Aorta (tissue), 5 donors: Measurements from ENCODE around the gene GRIK4. TPM values are rescaled to one million over a fixed set of nuclear protein-coding genes. Genes with fewer than 3 reads are reported as not detected.

ENCODE experiments used
- ATAC-seq: fragments of 200-7000 bp; cut with Tn5 transposase; one replicate; pipeline ENCODE4 v1.9.1; 2022; ENCODE audit warnings: moderate library complexity; ENCODE audit not compliant: low FRiP score
- DNase-seq, 2 donors: peaks; one replicate each; pipeline ENCODE4 v3.0.0-alpha.2; 2020
- H3K27ac ChIP-seq, 2 donors: one replicate each; pipeline ENCODE4 v1.5.1; 2013; ENCODE audit warnings: low read length in 2 of 2, mild to moderate bottlenecking in 2 of 2, moderate library complexity in 2 of 2, control low read depth in 1 of 2, inconsistent platforms in 1 of 2, low read depth in 1 of 2
- H3K27me3 ChIP-seq, 2 donors: one replicate each; pipeline ENCODE4 v1.6.1; 2013; ENCODE audit warnings: control low read depth in 1 of 2, low read length in 1 of 2, mild to moderate bottlenecking in 1 of 2, moderate library complexity in 1 of 2; ENCODE audit not compliant: insufficient read depth in 2 of 2, control insufficient read depth in 1 of 2
- H3K36me3 ChIP-seq, 2 donors: one replicate each; pipeline ENCODE4 v1.6.1; 2013; ENCODE audit warnings: control low read depth in 1 of 2, low read length in 1 of 2, mild to moderate bottlenecking in 1 of 2; ENCODE audit not compliant: insufficient read depth in 2 of 2, control insufficient read depth in 1 of 2
- H3K4me1 ChIP-seq, 2 donors: one replicate each; pipeline ENCODE4 v1.6.1; 2013; ENCODE audit warnings: low read length in 2 of 2, control low read depth in 1 of 2, mild to moderate bottlenecking in 1 of 2, moderate library complexity in 1 of 2; ENCODE audit not compliant: insufficient read depth in 2 of 2, control insufficient read depth in 1 of 2
- H3K4me3 ChIP-seq, 2 donors: one replicate each; pipeline ENCODE4 v1.5.1; 2013; ENCODE audit warnings: low read length in 2 of 2, control low read depth in 1 of 2, mild to moderate bottlenecking in 1 of 2
- H3K9me3 ChIP-seq: one replicate; pipeline ENCODE4 v1.6.1; 2013; ENCODE audit warnings: mild to moderate bottlenecking, low read length; ENCODE audit not compliant: control insufficient read depth
- WGBS, 2 donors: extraction: QIAGEN DNeasy Blood & Tissue Kit; methylation state at CpG; one replicate each; pipeline ENCODE4 v1.1.7; 2013; 5-methylcytosine and 5-hydroxymethylcytosine counted together
- intact Hi-C, 2 donors: fragments of 100-400 bp; cut with DNase I; formaldehyde crosslinking; loops; one replicate each; pipeline versions ENCODE4 v1.14.2 to v1.15.0; 2022
- polyA plus RNA-seq, 2 donors: library from polyadenylated mRNA; stranded (reverse); fragments of 200-250 nt; gene quantifications; one replicate each; pipeline ENCODE4 v1.2.3, GENCODE V29; 2013
- total RNA-seq, 2 donors: library from RNA; stranded (reverse); fragmentation: NEBNext Ultra II Directional; extraction: Animal tissue kit (Norgen Biotek cat#: 25700); gene quantifications; one replicate each; pipeline ENCODE4 v1.2.1, GENCODE V29; 2021
- donor health status: healthy with polysubstance abuse.
- donor health status: Bipolar disorder and iron deficiency.
- donor health status: DM: no; HTN: no; CAD: no.
- donor health status: DM: no; HTN: no; CAD: no.
- donor health status: DM: yes; HTN: yes; CAD: no.

GRIK4 gene
- total and polyA plus RNA-seq, 4 donors = not detected

DNA sequence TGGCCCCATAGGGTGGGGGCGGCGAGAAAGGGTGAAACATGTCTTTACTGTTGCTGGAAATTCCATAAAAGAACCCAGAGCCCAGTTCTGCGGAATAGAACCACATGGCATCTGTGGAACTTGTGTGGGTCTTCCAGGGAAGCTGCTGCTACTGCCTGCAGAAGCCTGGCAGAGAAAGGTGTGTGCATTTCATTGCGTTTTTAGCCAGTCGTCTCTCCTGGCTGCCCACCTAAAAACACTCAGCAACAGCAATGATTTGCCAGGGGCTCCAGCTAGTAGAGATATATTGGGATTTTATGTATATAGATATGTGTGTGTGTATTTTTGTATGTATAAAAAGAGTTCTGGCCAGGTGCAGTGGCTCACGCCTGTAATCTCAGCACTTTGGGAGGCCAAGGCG is 385.1 kb downstream of the GRIK4 start:
- intact Hi-C loops = no loop called here
- no peak for DNase-seq
- Histone ChIP-seq H3K9me3 (no peaks in the 10 kb centered on the region), H3K36me3 (no peaks in the 10 kb centered on the region), H3K4me3 (no peak overlapping the region), H3K4me1 (no peaks in the 10 kb centered on the region), H3K27me3 (no peaks in the 10 kb centered on the region), H3K27ac (no peak overlapping the region)
- no peak for ATAC-seq
- WGBS, 2 donors = 90 to 93% methylated on average over 7 of the region's 7 CpGs

DNA sequence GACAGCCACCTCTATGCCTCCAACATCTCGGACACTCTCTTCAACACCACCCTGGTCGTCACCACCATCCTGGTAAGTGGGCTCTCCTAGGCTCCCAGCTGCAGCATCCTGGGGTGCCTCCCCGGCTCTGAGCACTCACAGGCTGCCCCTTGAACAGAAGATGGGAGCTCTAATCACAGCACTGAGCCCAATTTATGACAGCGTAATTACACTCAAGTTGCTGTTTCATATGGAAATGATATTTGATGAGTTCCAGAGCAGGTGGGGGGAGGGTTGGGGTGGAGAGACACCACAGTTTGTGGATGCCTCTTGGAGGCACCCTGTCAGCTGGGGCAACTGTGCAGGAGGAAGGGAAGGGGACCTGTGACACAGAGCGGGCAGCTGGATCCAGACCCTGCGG is 387.0 kb downstream of the GRIK4 start:
- Histone ChIP-seq H3K4me3 (no peak overlapping the region), H3K27me3 (no peaks in the 10 kb centered on the region), H3K9me3 (no peaks in the 10 kb centered on the region), H3K4me1 (no peaks in the 10 kb centered on the region), H3K27ac (no peak overlapping the region), H3K36me3 (no peaks in the 10 kb centered on the region)
- 85 to 89% methylated on average over 6 of the region's 6 CpGs for WGBS, 2 donors
- DNase-seq = no peak
- ATAC-seq = no peak
- intact Hi-C loops = no loop called here

DNA sequence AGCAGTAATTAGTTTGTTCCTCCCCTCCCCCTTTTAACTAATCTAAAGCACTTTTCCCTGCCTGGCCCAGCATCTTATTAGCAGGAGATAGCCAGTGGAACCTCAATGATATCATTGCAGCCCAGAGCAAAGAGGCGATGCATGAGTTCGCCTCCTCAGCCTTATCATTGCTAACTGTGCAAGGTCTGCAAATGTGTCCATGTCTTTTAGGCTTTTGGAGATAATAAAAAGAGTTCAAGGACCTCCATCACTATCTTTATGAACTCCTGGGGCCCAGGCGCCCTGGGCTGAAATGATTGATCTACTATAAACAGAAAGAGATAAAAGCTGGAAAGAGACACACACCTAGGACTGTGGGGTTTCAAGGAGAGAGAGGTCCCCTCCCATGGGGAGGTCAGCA is 388.2 kb downstream of the GRIK4 start:
- Histone ChIP-seq H3K27me3 (no peaks in the 10 kb centered on the region), H3K4me3 (no peak overlapping the region)

DNA sequence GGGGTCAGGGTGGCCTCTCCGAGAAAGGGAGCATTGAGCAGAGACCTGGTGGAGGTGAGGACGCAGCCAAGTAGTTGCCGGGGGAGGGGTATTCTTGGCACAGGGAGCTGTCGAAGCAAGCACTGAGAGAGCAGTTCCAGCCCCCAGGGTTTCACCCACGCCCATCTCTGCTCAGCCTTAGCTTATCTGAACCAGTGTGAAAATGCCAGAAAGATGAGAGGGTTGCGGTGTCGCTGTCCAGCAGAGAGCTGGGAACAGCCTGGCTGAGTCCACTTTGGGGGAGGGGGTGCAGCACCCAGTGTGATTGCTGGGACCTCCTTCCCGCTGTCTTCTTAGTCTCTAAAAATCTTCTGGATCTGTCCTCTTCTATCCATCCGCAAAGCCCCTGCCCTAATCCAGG is 389.1 kb downstream of the GRIK4 start:
- 60 to 61% methylated on average over 9 of the region's 9 CpGs for WGBS, 2 donors
- DNase-seq (no peak), ATAC-seq (no peak)
- no peaks in the 10 kb centered on the region for H3K36me3 ChIP-seq
- intact Hi-C loops = no loop called here
- H3K4me1 ChIP-seq = no peaks in the 10 kb centered on the region
- no peaks in the 10 kb centered on the region for H3K9me3 ChIP-seq
- no peak overlapping the region for H3K27ac ChIP-seq
- H3K4me3 ChIP-seq = no peak overlapping the region
- no peaks in the 10 kb centered on the region for H3K27me3 ChIP-seq

More for the DNA sequence above, 388.2 kb downstream of the GRIK4 start:
- ATAC-seq (no peak), DNase-seq (no peak)
- 93 to 96% methylated on average over 3 of the region's 3 CpGs for WGBS, 2 donors
- Histone ChIP-seq H3K9me3 (no peaks in the 10 kb centered on the region), H3K27ac (no peak overlapping the region), H3K4me1 (no peaks in the 10 kb centered on the region), H3K36me3 (no peaks in the 10 kb centered on the region)
- intact Hi-C loops = no loop called here

DNA sequence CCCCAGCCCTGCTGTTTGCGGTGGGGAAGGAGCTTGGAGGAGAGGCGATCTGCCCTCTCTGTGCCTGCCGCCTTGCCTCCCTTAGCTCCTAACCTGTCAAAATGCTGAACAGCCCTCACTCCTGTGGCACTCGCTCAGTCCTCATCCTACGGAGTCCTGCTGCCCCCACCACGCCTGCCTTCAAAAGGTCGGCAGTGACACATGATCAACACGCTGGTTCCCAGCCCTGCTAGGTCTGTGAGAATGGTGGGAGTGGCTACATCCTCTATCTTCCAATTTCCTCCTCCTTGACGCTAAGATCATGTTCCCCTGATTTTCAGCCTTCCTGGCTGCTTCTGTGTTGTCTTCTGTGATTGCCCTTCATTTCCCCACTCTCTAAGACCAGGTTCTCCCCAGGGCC is 392.1 kb downstream of the GRIK4 start:
- no peak overlapping the region for H3K4me3 ChIP-seq
- DNase-seq = no peak
- WGBS, 2 donors = 69 to 72% methylated on average over 9 of the region's 9 CpGs
- no peak for ATAC-seq
- H3K4me1 ChIP-seq = no peaks in the 10 kb centered on the region
- no peak overlapping the region for H3K27ac ChIP-seq
- no peaks in the 10 kb centered on the region for H3K36me3 ChIP-seq
- H3K27me3 ChIP-seq = no peaks in the 10 kb centered on the region
- intact Hi-C loops = no loop called here
- no peaks in the 10 kb centered on the region for H3K9me3 ChIP-seq

DNA sequence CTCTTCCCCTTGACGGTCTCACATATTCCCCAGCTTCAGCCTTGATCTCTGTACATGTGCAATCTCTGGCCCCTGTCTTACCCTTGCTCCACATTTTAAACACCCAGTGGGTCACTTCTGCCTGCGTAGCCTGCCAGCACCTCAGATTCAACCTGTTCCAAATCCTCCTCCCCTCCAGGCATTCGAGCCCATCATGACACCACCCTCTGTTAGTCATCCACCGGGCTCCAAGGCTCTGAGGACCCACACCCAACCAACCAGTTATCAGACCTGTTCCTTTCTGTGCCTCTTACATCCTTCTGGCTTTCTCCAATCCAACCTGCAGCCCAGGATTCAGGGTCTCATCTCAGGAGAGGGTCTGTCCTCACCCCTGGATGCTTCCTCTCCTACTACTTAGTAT is 392.6 kb downstream of the GRIK4 start:
- H3K27me3 ChIP-seq = no peaks in the 10 kb centered on the region
- WGBS, 2 donors = 89 to 92% methylated on average over 4 of the region's 4 CpGs
- DNase-seq = no peak

DNA sequence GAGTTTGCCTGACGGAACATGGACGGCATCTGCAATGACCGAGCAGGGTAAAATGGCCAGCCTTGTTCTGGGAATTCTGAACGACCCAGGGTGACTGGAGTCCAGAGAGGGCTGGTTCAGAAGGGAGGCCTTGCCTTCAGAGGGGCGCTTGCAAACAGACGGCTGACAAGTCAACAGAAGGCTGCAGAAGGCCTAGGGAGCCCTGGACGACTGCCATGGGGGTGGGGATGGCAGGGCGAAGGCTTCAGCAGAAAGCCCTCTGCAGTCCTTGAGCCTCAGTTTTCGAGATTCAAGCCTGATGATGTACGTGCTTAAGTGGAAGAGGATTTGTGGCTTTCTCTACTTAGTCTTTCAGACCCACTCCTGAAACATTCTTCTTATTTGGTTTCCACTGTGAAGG is 395.2 kb downstream of the GRIK4 start:
- H3K27ac ChIP-seq = no peak overlapping the region
- WGBS, 2 donors = 88% methylated on average over 10 of the region's 10 CpGs
- no peak for DNase-seq

More for the DNA sequence above, 392.6 kb downstream of the GRIK4 start:
- no peak overlapping the region for H3K27ac ChIP-seq
- ATAC-seq = no peak
- no peaks in the 10 kb centered on the region for H3K4me1 ChIP-seq
- intact Hi-C loops = no loop called here
- no peaks in the 10 kb centered on the region for H3K36me3 ChIP-seq
- H3K4me3 ChIP-seq = no peak overlapping the region
- H3K9me3 ChIP-seq = no peaks in the 10 kb centered on the region

DNA sequence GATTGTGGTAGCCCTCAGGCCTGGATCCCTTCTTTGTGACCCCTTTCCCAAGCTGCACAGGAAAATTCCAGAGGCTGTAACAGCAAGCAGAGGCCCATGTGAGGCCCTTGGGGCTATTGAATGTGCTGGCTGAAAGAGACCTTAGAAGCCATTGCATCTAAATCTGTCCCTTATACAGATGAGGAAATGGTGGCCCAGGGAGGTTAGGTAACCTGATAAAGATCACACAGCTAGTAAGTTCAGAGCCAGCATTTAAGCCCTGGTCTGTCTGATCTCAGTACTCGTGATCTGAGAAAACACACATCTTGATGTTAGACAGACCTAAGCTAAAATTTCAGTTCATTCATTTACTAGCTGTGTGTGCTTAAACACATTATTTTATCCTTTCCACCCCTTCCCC is 396.4 kb downstream of the GRIK4 start:
- Histone ChIP-seq H3K27me3 (no peaks in the 10 kb centered on the region), H3K4me1 (no peaks in the 10 kb centered on the region), H3K36me3 (no peaks in the 10 kb centered on the region), H3K4me3 (no peak overlapping the region), H3K9me3 (no peaks in the 10 kb centered on the region), H3K27ac (no peak overlapping the region)
- WGBS, 2 donors = 86 to 100% methylated on average over 1 of the region's 1 CpG
- ATAC-seq = no peak
- intact Hi-C loops = no loop called here
- DNase-seq = no peak

More for the DNA sequence above, 395.2 kb downstream of the GRIK4 start:
- no peak for ATAC-seq
- Histone ChIP-seq H3K4me1 (no peaks in the 10 kb centered on the region), H3K36me3 (no peaks in the 10 kb centered on the region), H3K27me3 (no peaks in the 10 kb centered on the region), H3K9me3 (no peaks in the 10 kb centered on the region), H3K4me3 (no peak overlapping the region)
- intact Hi-C loops = no loop called here

DNA sequence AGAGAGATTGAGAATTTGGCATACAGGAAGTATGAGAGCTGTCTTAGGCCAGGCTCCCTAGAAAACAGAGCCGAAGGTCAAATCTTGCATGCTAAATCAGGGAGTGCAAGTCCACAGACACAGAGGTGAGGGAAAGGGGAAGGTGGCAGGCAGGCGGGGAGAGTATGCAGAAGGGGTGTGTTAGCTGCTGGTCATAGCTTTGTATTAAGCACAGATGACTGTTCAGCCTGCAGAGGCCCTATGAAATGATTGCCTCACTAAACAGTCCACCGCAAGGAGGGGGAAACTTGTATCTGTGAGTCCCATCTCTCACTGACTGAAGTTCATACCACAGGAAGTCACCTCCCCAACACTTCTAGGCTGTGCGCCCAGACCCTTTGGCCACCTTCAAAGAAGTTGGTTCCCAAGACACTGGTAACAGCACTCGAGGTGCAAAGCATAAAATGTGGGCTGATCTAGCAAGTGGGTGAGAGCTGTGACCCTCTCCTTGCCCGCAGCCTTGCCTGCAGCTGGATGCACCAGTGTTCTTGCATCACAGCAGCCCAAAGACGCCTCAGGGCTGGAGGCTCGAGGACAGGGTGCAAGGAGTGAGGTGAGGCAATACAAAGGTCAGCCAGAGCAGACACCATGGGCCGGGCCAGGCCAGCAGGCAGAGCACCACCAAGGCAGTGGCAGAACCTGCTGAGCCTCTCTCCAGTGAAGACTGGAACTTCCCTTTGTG is 397.1 kb downstream of the GRIK4 start:
- DNase-seq (no peak), ATAC-seq (no peak)
- Histone ChIP-seq H3K4me3 (no peak overlapping the region), H3K27me3 (no peaks in the 10 kb centered on the region), H3K36me3 (no peaks in the 10 kb centered on the region), H3K4me1 (no peaks in the 10 kb centered on the region), H3K27ac (no peak overlapping the region), H3K9me3 (no peaks in the 10 kb centered on the region)
- WGBS, 2 donors = 70% methylated on average over 9 of the region's 9 CpGs
- intact Hi-C loops = no loop called here
